GM10266 (cell line): Measurements from ENCODE around the gene TRIM7.

Source experiments
- DNase-seq: peaks from one replicate; pipeline ENCODE4 v3.0.0; 2012; ENCODE audit errors: extremely low spot score
- CTCF ChIP-seq: IDR thresholded peaks from 2 replicates; pipeline ENCODE4 v1.5.1; 2012; ENCODE audit warnings: mild to moderate bottlenecking, low read depth; ENCODE audit not compliant: control insufficient read depth, insufficient read depth; ENCODE audit errors: missing control alignments

TRIM7 gene

DNA sequence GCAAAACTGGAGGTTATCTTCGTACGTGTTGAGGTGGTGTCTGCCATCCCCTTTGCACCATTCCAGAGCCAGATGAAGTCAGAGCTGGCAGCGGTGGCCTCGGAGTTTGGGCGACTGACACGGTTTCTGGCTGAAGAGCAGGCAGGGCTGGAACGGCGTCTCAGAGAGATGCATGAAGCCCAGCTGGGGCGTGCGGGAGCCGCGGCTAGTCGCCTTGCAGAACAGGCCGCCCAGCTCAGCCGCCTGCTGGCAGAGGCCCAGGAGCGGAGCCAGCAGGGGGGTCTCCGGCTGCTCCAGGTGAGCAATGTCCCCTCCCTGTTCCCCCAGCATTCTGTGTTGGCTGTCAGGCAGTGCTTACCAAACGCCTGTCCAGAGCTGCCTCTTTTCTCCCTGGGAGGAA is 27.6 kb upstream of the TRIM7 start:
- TF ChIP-seq CTCF = no peak
- no peak for DNase-seq

- no peak for TF ChIP-seq CTCF
- DNase-seq = no peak
These were observed 26.4 kb upstream of the TRIM7 start for GRCh38 chr5:181231432-181231831.

DNA sequence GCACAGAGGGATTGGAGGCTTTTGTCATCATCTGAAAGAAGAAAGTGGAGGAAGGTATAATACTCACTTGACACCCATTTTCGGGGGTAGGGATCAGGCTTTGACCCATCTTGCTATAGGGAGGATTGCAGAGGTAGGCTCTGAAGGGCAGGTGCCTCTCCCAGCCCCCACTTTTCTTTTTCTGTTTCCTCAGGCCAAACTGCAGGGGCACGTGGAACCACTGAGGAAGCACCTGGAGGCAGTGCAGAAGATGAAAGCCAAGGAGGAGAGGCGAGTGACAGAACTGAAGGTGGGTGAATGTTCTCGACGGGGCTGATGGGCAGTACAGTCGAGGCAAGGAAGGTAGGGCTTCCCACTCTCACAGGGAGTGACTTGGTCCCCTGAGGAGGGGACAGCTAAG is 25.6 kb upstream of the TRIM7 start:
- TF ChIP-seq CTCF = no peak
- no peak for DNase-seq

DNA sequence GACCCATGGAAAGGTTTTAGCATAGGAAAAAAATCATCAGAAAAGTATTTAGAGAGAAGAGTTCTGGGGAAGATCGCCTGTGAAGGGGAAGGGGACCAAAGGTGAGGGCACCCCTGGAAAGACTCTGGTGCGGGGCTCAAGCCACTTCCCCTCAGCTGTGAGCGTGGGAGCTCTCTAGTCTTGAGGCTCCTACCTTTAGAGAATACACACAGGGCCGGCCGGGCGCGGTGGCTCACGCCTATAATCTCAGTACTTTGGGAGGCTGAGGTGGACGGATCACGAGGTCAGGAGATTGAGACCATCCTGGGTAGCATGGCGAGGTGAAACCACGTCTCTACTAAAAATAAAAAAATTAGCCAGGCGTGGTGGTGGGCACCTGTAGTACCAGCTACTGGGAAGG is 25.0 kb upstream of the TRIM7 start:
- no peak for TF ChIP-seq CTCF
- no peak for DNase-seq

DNA sequence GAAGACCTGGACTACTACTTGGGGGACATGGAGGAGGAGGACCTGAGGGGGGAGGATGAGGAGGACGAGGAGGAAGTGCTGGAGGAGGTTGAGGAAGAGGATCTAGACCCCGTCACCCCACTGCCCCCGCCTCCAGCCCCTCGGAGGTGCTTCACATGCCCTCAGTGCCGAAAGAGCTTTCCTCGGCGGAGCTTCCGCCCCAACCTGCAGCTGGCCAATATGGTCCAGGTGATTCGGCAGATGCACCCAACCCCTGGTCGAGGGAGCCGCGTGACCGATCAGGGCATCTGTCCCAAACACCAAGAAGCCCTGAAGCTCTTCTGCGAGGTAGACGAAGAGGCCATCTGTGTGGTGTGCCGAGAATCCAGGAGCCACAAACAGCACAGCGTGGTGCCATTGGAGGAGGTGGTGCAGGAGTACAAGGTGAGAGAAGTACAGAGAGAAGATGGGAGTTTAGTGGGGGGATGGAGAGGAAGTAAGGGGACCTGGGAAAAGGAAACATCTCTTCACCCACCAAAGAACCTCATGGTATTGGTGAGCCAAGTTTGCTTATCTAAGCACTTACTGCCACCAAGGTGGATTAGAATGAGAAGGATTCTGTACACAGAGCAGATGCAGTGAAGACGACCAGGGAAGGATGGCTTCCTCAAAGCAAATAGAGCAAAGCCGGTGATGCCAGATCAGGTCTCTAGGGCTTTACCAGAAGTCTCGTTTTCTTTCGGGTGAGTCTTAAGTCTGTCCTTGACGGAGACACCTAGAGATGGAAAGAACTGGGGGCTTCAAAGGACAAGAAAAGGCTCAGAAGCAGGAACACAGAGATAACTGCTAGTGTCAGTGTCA is 19.6 kb upstream of the TRIM7 start:
- no peak for TF ChIP-seq CTCF
- DNase-seq = no peak

DNA sequence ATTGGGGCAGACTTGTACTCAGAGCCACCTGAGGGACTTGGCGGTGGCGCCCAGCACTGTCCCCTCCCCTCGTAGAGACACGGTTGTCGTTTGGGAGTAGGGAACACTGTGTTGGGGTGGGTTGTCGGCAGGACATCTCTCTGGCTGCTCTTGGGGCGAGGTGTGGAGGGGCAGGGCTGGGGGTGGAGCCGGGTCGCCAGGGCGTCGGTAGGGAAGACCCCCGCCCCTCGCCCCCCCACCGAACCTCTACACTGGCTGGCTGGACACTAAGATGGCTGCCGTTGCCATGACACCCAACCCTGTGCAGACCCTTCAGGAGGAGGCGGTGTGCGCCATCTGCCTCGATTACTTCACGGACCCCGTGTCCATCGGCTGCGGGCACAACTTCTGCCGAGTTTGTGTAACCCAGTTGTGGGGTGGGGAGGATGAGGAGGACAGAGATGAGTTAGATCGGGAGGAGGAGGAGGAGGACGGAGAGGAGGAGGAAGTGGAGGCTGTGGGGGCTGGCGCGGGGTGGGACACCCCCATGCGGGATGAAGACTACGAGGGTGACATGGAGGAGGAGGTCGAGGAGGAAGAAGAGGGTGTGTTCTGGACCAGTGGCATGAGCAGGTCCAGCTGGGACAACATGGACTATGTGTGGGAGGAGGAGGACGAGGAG is 18.9 kb upstream of the TRIM7 start:
- DNase-seq = peak; percentile 62
- no peak for TF ChIP-seq CTCF
